ENCODE results near the gene ZNF317.

The ZNF317 gene

GRCh38 chr19:9178901-9179300 is 38.7 kb downstream of the ZNF317 start, which contains the start of gene OR7D2:
Gene OR7D2, plus strand, starts transcription at chr19:9178979. Its CDS starts 6,803 bp downstream, at chr19:9185782.
- no peak within 1 kb of the TSS for H3K27ac ChIP-seq (replicated peaks)
- H3K27me3 ChIP-seq (ENCODE audit: insufficient read depth, poor library complexity, severe bottlenecking): no peaks in the 10 kb centered on the region
- no peak within 1 kb of the TSS for H3K4me3 ChIP-seq (replicated peaks; ENCODE audit: insufficient read depth, low read length)
- no peak for TF ChIP-seq POLR2AphosphoS5 (IDR thresholded peaks at IDR 0.05; ENCODE audit: low read depth)
- TF ChIP-seq SPI1 (IDR thresholded peaks at IDR 0.05; ENCODE audit: borderline replicate concordance, low read depth): no peak
- TF ChIP-seq CTCF (IDR thresholded peaks at IDR 0.05; ENCODE audit: insufficient read depth, low read length): no peak
- TF ChIP-seq GABPA (IDR thresholded peaks at IDR 0.05; ENCODE audit: low read depth): no peak
- TF ChIP-seq REST (IDR thresholded peaks at IDR 0.05; ENCODE audit: insufficient replicate concordance, low read depth): no peak
- DNase-seq (ENCODE audit: low read depth in 1 of 2, low spot score in 1 of 2): no peak

GRCh38 chr19:9183000-9183399 is 42.8 kb downstream of the ZNF317 start:
- H3K27me3 ChIP-seq (ENCODE audit: insufficient read depth, poor library complexity, severe bottlenecking): no peaks in the 10 kb centered on the region
- DNase-seq (ENCODE audit: low read depth in 1 of 2, low spot score in 1 of 2): no peak
- H3K27ac ChIP-seq (replicated peaks): no peak overlapping the region
- H3K4me3 ChIP-seq (replicated peaks; ENCODE audit: insufficient read depth, low read length): no peak overlapping the region
- TF ChIP-seq POLR2AphosphoS5 (IDR thresholded peaks at IDR 0.05; ENCODE audit: low read depth): no peak
- TF ChIP-seq CTCF (IDR thresholded peaks at IDR 0.05; ENCODE audit: insufficient read depth, low read length): no peak
- TF ChIP-seq GABPA (IDR thresholded peaks at IDR 0.05; ENCODE audit: low read depth): no peak
- no peak for TF ChIP-seq SPI1 (IDR thresholded peaks at IDR 0.05; ENCODE audit: borderline replicate concordance, low read depth)
- no peak for TF ChIP-seq REST (IDR thresholded peaks at IDR 0.05; ENCODE audit: insufficient replicate concordance, low read depth)

- TF ChIP-seq POLR2AphosphoS5 (IDR thresholded peaks at IDR 0.05; ENCODE audit: low read depth): no peak
- no peak for TF ChIP-seq REST (IDR thresholded peaks at IDR 0.05; ENCODE audit: insufficient replicate concordance, low read depth)
- TF ChIP-seq CTCF (IDR thresholded peaks at IDR 0.05; ENCODE audit: insufficient read depth, low read length): no peak
- TF ChIP-seq GABPA (IDR thresholded peaks at IDR 0.05; ENCODE audit: low read depth): no peak
- TF ChIP-seq SPI1 (IDR thresholded peaks at IDR 0.05; ENCODE audit: borderline replicate concordance, low read depth): no peak
- DNase-seq (ENCODE audit: low read depth in 1 of 2, low spot score in 1 of 2): no peak
- no peaks in the 10 kb centered on the region for H3K27me3 ChIP-seq (ENCODE audit: insufficient read depth, poor library complexity, severe bottlenecking)
- no peak overlapping the region for H3K27ac ChIP-seq (replicated peaks)
- H3K4me3 ChIP-seq (replicated peaks; ENCODE audit: insufficient read depth, low read length): no peak overlapping the region
Observed at GRCh38 chr19:9187191-9187590, 47.0 kb downstream of the ZNF317 start.
